GM21360 (cell line): ENCODE measurements around the gene ADD1.

Experiments
- ATAC-seq: cut with Tn5 transposase; IDR thresholded peaks from one replicate; pipeline ENCODE4 v1.9.1; 2021; ENCODE audit warnings: mild to moderate bottlenecking, moderate library complexity; ENCODE audit not compliant: unreplicated experiment

ADD1 gene

GRCh38 chr4:2843263-2843940 is at the start of gene ADD1:
Gene ADD1 (plus strand): TSS chr4:2843844. CDS start chr4:2875916, 32,072 bp downstream.
- ATAC-seq = peak; percentile 77

- no peak for ATAC-seq
These were observed 49.0 kb upstream of the ADD1 start for GRCh38 chr4:2794486-2795299.

- no peak for ATAC-seq
These were observed 48.2 kb upstream of the ADD1 start for GRCh38 chr4:2795300-2795892.

GRCh38 chr4:2795893-2796848 is 47.5 kb upstream of the ADD1 start:
- ATAC-seq = no peak

- no peak for ATAC-seq
These were observed 46.6 kb upstream of the ADD1 start for GRCh38 chr4:2796849-2797544.

- ATAC-seq = no peak
These were observed 45.9 kb upstream of the ADD1 start for GRCh38 chr4:2797545-2798305.

- peak; percentile 35 for ATAC-seq
These were observed 45.0 kb upstream of the ADD1 start for GRCh38 chr4:2798399-2799223.

- no peak for ATAC-seq
These were observed 44.3 kb upstream of the ADD1 start for GRCh38 chr4:2799224-2799911.

- no peak for ATAC-seq
These were observed 43.5 kb upstream of the ADD1 start for GRCh38 chr4:2799971-2800690.

GRCh38 chr4:2800691-2801596 is 42.7 kb upstream of the ADD1 start:
- ATAC-seq = peak; percentile 42

- ATAC-seq = no peak
These were observed 40.8 kb upstream of the ADD1 start for GRCh38 chr4:2802618-2803531.

- no peak for ATAC-seq
These were observed 39.8 kb upstream of the ADD1 start for GRCh38 chr4:2803624-2804448.

GRCh38 chr4:2804449-2804972 is 39.1 kb upstream of the ADD1 start:
- no peak for ATAC-seq

GRCh38 chr4:2804973-2805501 is 38.6 kb upstream of the ADD1 start:
- ATAC-seq = no peak
